Liver (tissue), 3 donors: ENCODE results near the gene MTHFS.

Source experiments
- GABPA ChIP-seq, 2 donors: IDR thresholded peaks in 1 of 2; conservative IDR thresholded peaks in 1 of 2; 2 replicates each; pipeline ENCODE4 v1.6.1; 2016; ENCODE audit warnings: antibody characterized with exemption in 2 of 2, mild to moderate bottlenecking in 1 of 2, moderate library complexity in 1 of 2
- NR2F2 ChIP-seq: IDR thresholded peaks from 2 replicates; pipeline ENCODE4 v1.6.1; 2016; ENCODE audit warnings: antibody characterized with exemption
- SP1 ChIP-seq: IDR thresholded peaks from 2 replicates; pipeline ENCODE4 v1.6.1; 2018; ENCODE audit warnings: antibody characterized with exemption, mild to moderate bottlenecking
- TF ChIP-seq, protein P1 (sequence below): fragments of 150-350 bp; IDR thresholded peaks from 2 replicates; pipeline ENCODE4 v1.5.1; 2017; ENCODE audit warnings: improper control_type of control experiment, low read depth, low read length; ENCODE audit not compliant: missing input control
- TF ChIP-seq, protein P2 (sequence below): IDR thresholded peaks from 2 replicates; pipeline ENCODE4 v1.6.1; 2016; ENCODE audit warnings: antibody characterized with exemption
- donor health status: healthy.
- donor health status: healthy.

DNA sequence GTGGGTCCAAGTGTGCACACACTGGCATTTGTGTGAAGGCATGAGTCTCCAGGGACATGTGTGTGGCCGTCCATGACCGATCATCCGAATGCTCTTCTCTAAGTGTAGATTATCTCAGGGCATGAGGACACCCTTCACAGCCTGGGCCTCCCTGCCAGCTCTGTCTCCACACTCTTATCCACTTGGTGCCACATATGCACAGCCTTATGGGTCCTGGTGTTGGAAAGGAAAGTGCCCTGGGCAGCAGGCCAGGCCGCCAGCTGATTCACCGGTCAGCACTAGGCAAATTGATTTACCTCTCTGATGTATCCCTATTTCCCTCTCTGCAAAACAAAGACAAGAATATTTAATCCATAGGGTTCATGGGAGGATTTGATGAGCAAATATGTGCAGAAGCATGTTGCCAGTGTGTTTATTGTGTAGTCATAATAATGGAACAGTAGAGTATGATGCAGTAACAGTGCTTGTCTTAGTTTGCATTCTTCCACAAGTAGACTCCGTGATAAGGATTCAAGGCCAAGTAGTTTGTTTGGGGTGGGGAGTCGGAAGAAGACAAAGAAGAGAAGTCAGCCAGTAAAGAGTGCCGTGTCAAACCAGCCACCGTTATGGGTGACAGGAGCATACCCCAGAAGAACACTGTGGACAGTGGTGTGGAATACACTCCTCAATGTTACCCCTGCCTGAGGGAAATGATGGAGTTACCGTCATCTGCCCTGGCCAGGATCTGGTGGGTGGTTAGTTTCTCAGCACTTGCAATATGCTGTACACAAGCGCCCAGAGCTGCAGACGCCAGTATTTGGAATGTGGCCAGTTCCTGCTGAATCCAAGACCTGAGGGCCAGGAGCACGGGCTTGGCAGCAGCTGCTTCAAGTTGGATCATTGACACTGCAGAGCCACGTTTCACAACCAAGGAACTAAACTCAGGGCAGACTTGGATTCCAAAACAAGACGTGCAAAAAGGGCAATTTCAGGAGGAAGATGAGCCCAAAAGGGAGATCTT lies 85.1 kb downstream of the MTHFS start:
- TF ChIP-seq, protein P1, sequence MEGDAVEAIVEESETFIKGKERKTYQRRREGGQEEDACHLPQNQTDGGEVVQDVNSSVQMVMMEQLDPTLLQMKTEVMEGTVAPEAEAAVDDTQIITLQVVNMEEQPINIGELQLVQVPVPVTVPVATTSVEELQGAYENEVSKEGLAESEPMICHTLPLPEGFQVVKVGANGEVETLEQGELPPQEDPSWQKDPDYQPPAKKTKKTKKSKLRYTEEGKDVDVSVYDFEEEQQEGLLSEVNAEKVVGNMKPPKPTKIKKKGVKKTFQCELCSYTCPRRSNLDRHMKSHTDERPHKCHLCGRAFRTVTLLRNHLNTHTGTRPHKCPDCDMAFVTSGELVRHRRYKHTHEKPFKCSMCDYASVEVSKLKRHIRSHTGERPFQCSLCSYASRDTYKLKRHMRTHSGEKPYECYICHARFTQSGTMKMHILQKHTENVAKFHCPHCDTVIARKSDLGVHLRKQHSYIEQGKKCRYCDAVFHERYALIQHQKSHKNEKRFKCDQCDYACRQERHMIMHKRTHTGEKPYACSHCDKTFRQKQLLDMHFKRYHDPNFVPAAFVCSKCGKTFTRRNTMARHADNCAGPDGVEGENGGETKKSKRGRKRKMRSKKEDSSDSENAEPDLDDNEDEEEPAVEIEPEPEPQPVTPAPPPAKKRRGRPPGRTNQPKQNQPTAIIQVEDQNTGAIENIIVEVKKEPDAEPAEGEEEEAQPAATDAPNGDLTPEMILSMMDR: no peak
- no peak for TF ChIP-seq SP1
- TF ChIP-seq NR2F2: no peak
- TF ChIP-seq GABPA (IDR thresholded peaks at IDR 0.05 in 1 of 2, conservative IDR thresholded peaks at IDR 0.05 in 1 of 2): no peak
- TF ChIP-seq, protein P2, sequence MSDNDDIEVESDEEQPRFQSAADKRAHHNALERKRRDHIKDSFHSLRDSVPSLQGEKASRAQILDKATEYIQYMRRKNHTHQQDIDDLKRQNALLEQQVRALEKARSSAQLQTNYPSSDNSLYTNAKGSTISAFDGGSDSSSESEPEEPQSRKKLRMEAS: no peak
